H1 (cell line): ENCODE data around the gene OR5B21. TPM values are rescaled to one million over a fixed set of nuclear protein-coding genes. Genes with fewer than 3 reads are reported as not detected.

Experiments
- CTCF ChIA-PET: fragments of 300-600 bp; sonication (Branson Sonifier 250); formaldehyde crosslinking; loops from one replicate; lab custom pipeline; 2021; ENCODE audit not compliant: partially characterized antibody; lab: Charles Lee
- POLR2A ChIA-PET: fragments of 300-600 bp; sonication (Branson Sonifier 250); formaldehyde crosslinking; loops from one replicate; lab custom pipeline; 2021; ENCODE audit warnings: inconsistent platforms; ENCODE audit not compliant: partially characterized antibody; lab: Charles Lee
- DNase-seq, 2 experiments: peaks; one replicate each; pipeline versions ENCODE4 v3.0.0 to v3.0.0-alpha.2; 2010 to 2022; ENCODE audit warnings: low spot score in 2 of 2, low read depth in 1 of 2, mixed read lengths in 1 of 2
- FAIRE-seq: peaks from 2 replicates; lab custom pipeline; 2011; peaks lifted over from hg19 to GRCh38; lab: Jason Lieb, UNC
- H2AFZ ChIP-seq: 2 replicates; pipeline ENCODE4 v1.8.1; 2012; ENCODE audit warnings: low read length, inconsistent platforms
- H2AK5ac ChIP-seq: 2 replicates; pipeline ENCODE4 v1.6.1; 2013; ENCODE audit warnings: low read depth, low read length
- H2BK120ac ChIP-seq: replicated peaks from 2 replicates; pipeline ENCODE3; 2013; ENCODE audit warnings: low read depth, low read length, inconsistent platforms
- H2BK12ac ChIP-seq: 2 replicates; pipeline ENCODE4 v1.6.1; 2013; ENCODE audit warnings: low read depth, low read length
- H2BK15ac ChIP-seq: 2 replicates; pipeline ENCODE4 v1.6.1; 2013; ENCODE audit warnings: low read length
- H2BK20ac ChIP-seq: 2 replicates; pipeline ENCODE4 v1.6.1; 2013; ENCODE audit warnings: low read length
- H2BK5ac ChIP-seq: 2 replicates; pipeline ENCODE4 v1.6.1; 2013; ENCODE audit warnings: low read depth, low read length
- H3K14ac ChIP-seq: 2 replicates; pipeline ENCODE4 v1.6.1; 2013; ENCODE audit warnings: inconsistent platforms; ENCODE audit not compliant: insufficient read length
- H3K18ac ChIP-seq: 2 replicates; pipeline ENCODE4 v1.6.1; 2013; ENCODE audit warnings: low read length; ENCODE audit errors: extremely low read depth
- H3K23ac ChIP-seq: 2 replicates; pipeline ENCODE4 v1.6.1; 2013; ENCODE audit warnings: inconsistent platforms; ENCODE audit not compliant: insufficient read length
- H3K23me2 ChIP-seq: 2 replicates; pipeline ENCODE4 v1.6.1; 2013; ENCODE audit warnings: low read depth, low read length
- H3K27ac ChIP-seq: 2 replicates; pipeline ENCODE4 v1.6.1; 2011; ENCODE audit warnings: low read depth, low read length, inconsistent platforms
- H3K27me3 ChIP-seq, 4 experiments: replicated peaks in 1 of 4; 1 replicate in 1 of 4; 2 replicates in 3 of 4; pipeline versions ENCODE4 v1.6.1 to v1.8.1; 2011 to 2013; ENCODE audit warnings: low read length in 3 of 4, mild to moderate bottlenecking in 3 of 4, inconsistent platforms in 2 of 4, mixed read lengths in 2 of 4, moderate library complexity in 1 of 4; ENCODE audit not compliant: control insufficient read depth in 3 of 4, insufficient read depth in 3 of 4; ENCODE audit errors: extremely low read depth in 1 of 4
- H3K36me3 ChIP-seq, 4 experiments: 2 replicates each; pipeline versions ENCODE4 v1.6.1 to v1.8.1; 2011 to 2013; ENCODE audit warnings: mild to moderate bottlenecking in 4 of 4, low read length in 3 of 4, moderate library complexity in 2 of 4, control low read depth in 1 of 4, inconsistent platforms in 1 of 4; ENCODE audit not compliant: insufficient read depth in 4 of 4, control insufficient read depth in 2 of 4
- H3K4ac ChIP-seq: replicated peaks from 2 replicates; pipeline ENCODE3; 2013; ENCODE audit warnings: low read length, low read depth, mixed read lengths, inconsistent platforms; ENCODE audit not compliant: insufficient read length
- H3K4me1 ChIP-seq, 4 experiments: replicated peaks in 1 of 4; 1 replicate in 1 of 4; 2 replicates in 3 of 4; pipeline versions ENCODE4 v1.6.1 to v1.8.1; 2011 to 2013; ENCODE audit warnings: low read length in 3 of 4, inconsistent platforms in 2 of 4, mixed read lengths in 1 of 4; ENCODE audit not compliant: insufficient read depth in 4 of 4, control insufficient read depth in 3 of 4
- H3K4me2 ChIP-seq, 2 experiments: 2 replicates each; pipeline versions ENCODE4 v1.6.1 to v1.8.1; 2011 to 2013; ENCODE audit warnings: low read depth in 2 of 2, low read length in 2 of 2, control low read depth in 1 of 2, inconsistent platforms in 1 of 2, mild to moderate bottlenecking in 1 of 2; ENCODE audit not compliant: insufficient read depth in 1 of 2
- H3K4me3 ChIP-seq, 4 experiments: fragments of 200-600, 300-600 bp in 1 of 4; sonication (generic), shearing (Covaris generic), sonication (Bioruptor Twin) in 1 of 4; 2 replicates each; pipeline versions ENCODE4 v1.5.1 to v1.8.1; 2011 to 2016; ENCODE audit warnings: low read length in 4 of 4, low read depth in 3 of 4, control low read depth in 2 of 4, inconsistent platforms in 2 of 4, mild to moderate bottlenecking in 2 of 4, mixed read lengths in 1 of 4, moderate library complexity in 1 of 4; ENCODE audit not compliant: insufficient read depth in 2 of 4; ENCODE audit errors: extremely low read depth in 1 of 4
- H3K56ac ChIP-seq: replicated peaks from 2 replicates; pipeline ENCODE3; 2013; ENCODE audit warnings: low read depth, mild to moderate bottlenecking, mixed read lengths, low read length, inconsistent platforms; ENCODE audit not compliant: insufficient read length
- H3K79me1 ChIP-seq: 2 replicates; pipeline ENCODE4 v1.6.1; 2013; ENCODE audit warnings: low read depth, low read length, control low read depth
- H3K79me2 ChIP-seq, 2 experiments: 2 replicates each; pipeline versions ENCODE4 v1.6.1 to v1.8.1; 2012 to 2013; ENCODE audit warnings: low read length in 2 of 2, mild to moderate bottlenecking in 2 of 2, inconsistent platforms in 1 of 2; ENCODE audit not compliant: insufficient read depth in 2 of 2, control insufficient read depth in 1 of 2
- H3K9ac ChIP-seq, 4 experiments: replicated peaks in 1 of 4; 1 replicate in 1 of 4; 2 replicates in 3 of 4; pipeline versions ENCODE4 v1.6.1 to v1.8.1; 2011 to 2013; ENCODE audit warnings: low read depth in 3 of 4, low read length in 3 of 4, control low read depth in 2 of 4, mild to moderate bottlenecking in 2 of 4, moderate library complexity in 2 of 4, inconsistent platforms in 1 of 4; ENCODE audit errors: extremely low read depth in 1 of 4
- H3K9me3 ChIP-seq, 2 experiments: 2 replicates each; pipeline versions ENCODE4 v1.6.1 to v1.8.1; 2012 to 2013; ENCODE audit warnings: mild to moderate bottlenecking in 2 of 2, moderate library complexity in 2 of 2, control low read depth in 1 of 2, inconsistent platforms in 1 of 2, low read depth in 1 of 2, low read length in 1 of 2, mixed read lengths in 1 of 2; ENCODE audit not compliant: insufficient read depth in 2 of 2
- H4K20me1 ChIP-seq, 2 experiments: replicated peaks in 1 of 2; 2 replicates each; pipeline versions ENCODE3 to v1.8.1; 2011 to 2013; ENCODE audit warnings: inconsistent platforms in 2 of 2, low read length in 2 of 2, mild to moderate bottlenecking in 1 of 2; ENCODE audit not compliant: insufficient read depth in 2 of 2, control insufficient read depth in 1 of 2
- H4K5ac ChIP-seq: 2 replicates; pipeline ENCODE4 v1.6.1; 2013; ENCODE audit warnings: low read length, low read depth, mixed read lengths, inconsistent platforms; ENCODE audit not compliant: insufficient read length
- H4K8ac ChIP-seq: 2 replicates; pipeline ENCODE4 v1.8.0; 2013; ENCODE audit warnings: mild to moderate bottlenecking, moderate library complexity, low read length, inconsistent platforms; ENCODE audit not compliant: insufficient read depth; ENCODE audit errors: extremely low read depth
- H4K91ac ChIP-seq: replicated peaks from 2 replicates; pipeline ENCODE3; 2013; ENCODE audit warnings: low read length, mixed read lengths, inconsistent platforms; ENCODE audit not compliant: insufficient read length
- CHD2 ChIP-seq: IDR thresholded peaks from 2 replicates; pipeline ENCODE4 v1.6.1; 2012; ENCODE audit warnings: low read length, improper control_type of control experiment
- CTCF ChIP-seq, 3 experiments: IDR thresholded peaks; 1 replicate in 2 of 3; 2 replicates in 1 of 3; pipeline versions ENCODE4 v1.5.1 to v1.6.1; 2011; ENCODE audit warnings: low read length in 3 of 3, mild to moderate bottlenecking in 3 of 3, inconsistent platforms in 2 of 3, low read depth in 1 of 3, moderate library complexity in 1 of 3; ENCODE audit not compliant: insufficient read depth in 1 of 3; ENCODE audit errors: control extremely low read depth in 1 of 3
- EGR1 ChIP-seq: IDR thresholded peaks from 2 replicates; pipeline ENCODE4 v1.6.1; 2011; ENCODE audit warnings: low read depth, low read length, borderline replicate concordance
- HDAC2 ChIP-seq, 2 experiments: fragments of 300-600 bp in 1 of 2; sonication (generic) in 1 of 2; IDR thresholded peaks; 2 replicates each; pipeline ENCODE4 v1.6.1; 2011 to 2012; ENCODE audit warnings: low read depth in 2 of 2, low read length in 2 of 2, mild to moderate bottlenecking in 2 of 2, moderate library complexity in 2 of 2, borderline replicate concordance in 1 of 2, inconsistent platforms in 1 of 2
- HDAC6 ChIP-seq: IDR thresholded peaks from one replicate; pipeline ENCODE4 v1.7.1; 2012; ENCODE audit warnings: low read depth, mild to moderate bottlenecking, inconsistent platforms, low read length, moderate library complexity
- JUND ChIP-seq: IDR thresholded peaks from 2 replicates; pipeline ENCODE4 v1.6.1; 2011; ENCODE audit warnings: mild to moderate bottlenecking, improper control_type of control experiment, low read length
- KDM1A ChIP-seq: fragments of 200-600, 300-600 bp; sonication (generic); IDR thresholded peaks from 2 replicates; pipeline ENCODE4 v1.7.1; 2016; ENCODE audit warnings: mild to moderate bottlenecking, low read length, borderline replicate concordance
- SUZ12 ChIP-seq: fragments of 200-600 bp; sonication (generic); IDR thresholded peaks from 2 replicates; pipeline ENCODE4 v1.6.1; 2012; ENCODE audit warnings: mild to moderate bottlenecking, inconsistent platforms, low read length, moderate library complexity, mixed read lengths
- TBP ChIP-seq: IDR thresholded peaks from 2 replicates; pipeline ENCODE4 v1.6.1; 2011; ENCODE audit warnings: low read depth, low read length, improper control_type of control experiment
- USF2 ChIP-seq: IDR thresholded peaks from 2 replicates; pipeline ENCODE4 v1.6.1; 2011; ENCODE audit warnings: low read length, improper control_type of control experiment
- WGBS, 2 experiments: shearing (Covaris generic) in 1 of 2; methylation state at CpG; one replicate each; pipeline versions ENCODE4 v1.1.6 to v1.1.7; 2013 to 2015; ENCODE audit warnings: low lambda C conversion rate in 2 of 2, mixed read lengths in 2 of 2, inconsistent platforms in 1 of 2, low coverage in 1 of 2, missing lambda C conversion rate in 1 of 2; ENCODE audit not compliant: insufficient replicate concordance in 2 of 2, insufficient coverage in 1 of 2, insufficient read length in 1 of 2; ENCODE audit errors: extremely low coverage in 1 of 2, missing lambda C conversion rate in 1 of 2; 5-methylcytosine and 5-hydroxymethylcytosine counted together
- polyA plus RNA-seq, 7 experiments: library from polyadenylated mRNA; depleted of rRNA in 3 of 7; stranded (reverse) in 5 of 7; unstranded in 2 of 7; fragments of >200 nt in 5 of 7; fragments of 200-250 nt in 2 of 7; gene quantifications; 1 replicate in 5 of 7; 2 replicates in 1 of 7; 4 replicates in 1 of 7; pipeline versions ENCODE4 v1.2.1 to v1.2.3, GENCODE V29; 2011 to 2013; ENCODE audit warnings: missing spikeins in 2 of 7, mixed read lengths in 2 of 7
- total RNA-seq: library from RNA; stranded (reverse); fragmentation: NEBNext Ultra II Directional; extraction: Animal tissue kit (Norgen Biotek cat#: 25700); gene quantifications from 2 replicates; pipeline ENCODE4 v1.2.1, GENCODE V29; 2021

Gene OR5B21
- total and polyA plus RNA-seq, 2 of the 8 experiments (the other 6 are each of a cell fraction or from before 2014, with no cell fraction given), result not detected

DNA sequence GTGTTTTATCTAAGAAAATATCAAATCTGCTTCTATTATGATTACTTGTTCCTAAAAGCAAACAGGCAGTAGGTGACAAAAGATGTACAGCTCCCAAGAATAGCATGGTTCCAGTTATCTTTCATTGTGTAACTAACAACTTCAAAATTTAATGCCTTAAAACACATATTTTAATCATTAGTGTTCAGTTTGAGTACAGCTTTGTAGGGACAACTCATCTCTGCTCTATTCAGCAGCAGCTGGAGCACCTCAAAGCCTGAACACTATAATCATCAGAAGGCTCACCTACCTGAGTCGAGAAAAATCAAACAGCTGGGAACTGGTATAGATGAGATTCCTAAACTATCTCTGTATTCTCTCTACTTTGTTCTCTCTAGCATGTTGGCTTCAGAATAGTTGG lies 41.6 kb downstream of the OR5B21 start:
- Histone ChIP-seq H3K79me2 (no peaks in the 10 kb centered on the region), H4K5ac (no peak overlapping the region), H2BK15ac (no peak overlapping the region), H4K20me1 (no peaks in the 10 kb centered on the region), H3K9ac (no peak overlapping the region), H3K79me1 (no peaks in the 10 kb centered on the region), H3K27me3 (no peaks in the 10 kb centered on the region), H2AFZ (no peak overlapping the region), H3K23ac (no peak overlapping the region), H3K18ac (no peak overlapping the region), H3K4ac (no peak overlapping the region), H2BK20ac (no peak overlapping the region), H3K56ac (no peak overlapping the region), H2BK120ac (no peak overlapping the region), H2AK5ac (no peak overlapping the region), H3K4me1 (no peaks in the 10 kb centered on the region), H3K4me2 (no peak overlapping the region), H4K91ac (no peak overlapping the region), H3K14ac (no peak overlapping the region), H4K8ac (no peak overlapping the region), H2BK5ac (no peak overlapping the region), H3K36me3 (no peaks in the 10 kb centered on the region), H3K23me2 (no peaks in the 10 kb centered on the region), H3K4me3 (no peak overlapping the region), H3K9me3 (peaks cover 10 to 20% of the 10 kb centered on the region in 2 experiments; a peak in 3 of 4 replicates), H3K27ac (no peak overlapping the region), H2BK12ac (no peak overlapping the region)
- DNase-seq (no peak), FAIRE-seq (no peak)
- 91% methylated on average over 1 of the region's 1 CpG; no CpG with 5 or more reads in 1 of the 2 experiments for whole genome bisulfite sequencing, 2 experiments
- POLR2A ChIA-PET, result no interaction called here
- CTCF ChIA-PET, result no interaction called here
- TF ChIP-seq JUND (no peak), TBP (no peak), EGR1 (no peak), CTCF (IDR thresholded peaks at IDR 0.05; ENCODE audit: control extremely low read depth in 1 of 3, insufficient read depth in 1 of 3, low read depth in 1 of 3, low read length in 3 of 3) (no peak), SUZ12 (no peak), CHD2 (no peak), KDM1A (no peak), USF2 (no peak), HDAC2 (IDR thresholded peaks at IDR 0.05; ENCODE audit: borderline replicate concordance in 1 of 2, low read depth in 2 of 2, low read length in 2 of 2) (no peak), HDAC6 (no peak)
